GM21619 (cell line): ENCODE results near the gene EGFL6.
"Not testable (repeated sequence)": the region's sequence is repeated elsewhere in the genome, so short reads cannot be mapped to it uniquely, and the experiment has no call there.

Source experiments
- ATAC-seq: cut with Tn5 transposase; IDR thresholded peaks from one replicate; pipeline ENCODE4 v1.9.1; 2021; ENCODE audit not compliant: unreplicated experiment

EGFL6 gene

GRCh38 chrX:13652287-13652793 lies 82.9 kb downstream of the EGFL6 start:
- peak; percentile 1 for ATAC-seq

GRCh38 chrX:13652850-13653693 lies 83.7 kb downstream of the EGFL6 start, which contains the start of gene TCEANC:
Gene TCEANC, plus strand, starts transcription at chrX:13653141. Its CDS starts 9,368 bp downstream, at chrX:13662509.
- ATAC-seq: peak; percentile 92

GRCh38 chrX:13654116-13654515 lies 84.7 kb downstream of the EGFL6 start:
- no peak for ATAC-seq

- ATAC-seq: no peak
These were observed 86.3 kb downstream of the EGFL6 start for GRCh38 chrX:13655674-13656073.

GRCh38 chrX:13658602-13659001 lies 89.2 kb downstream of the EGFL6 start:
- ATAC-seq: no peak

- no peak for ATAC-seq
These were observed 89.7 kb downstream of the EGFL6 start for GRCh38 chrX:13659063-13659462.

- ATAC-seq: no peak
These were observed 92.4 kb downstream of the EGFL6 start for GRCh38 chrX:13661735-13662288.

GRCh38 chrX:13662355-13662791 lies 93.0 kb downstream of the EGFL6 start:
- ATAC-seq: no peak

GRCh38 chrX:13664020-13664419 lies 94.6 kb downstream of the EGFL6 start:
- no peak for ATAC-seq

- no peak for ATAC-seq
These were observed 97.4 kb downstream of the EGFL6 start for GRCh38 chrX:13666836-13667235.

GRCh38 chrX:13667919-13668318 lies 98.5 kb downstream of the EGFL6 start:
- no peak for ATAC-seq

GRCh38 chrX:13669246-13669737 lies 99.9 kb downstream of the EGFL6 start:
- ATAC-seq: peak; percentile 76

- ATAC-seq: not testable (repeated sequence)
These were observed 100.4 kb downstream of the EGFL6 start for GRCh38 chrX:13669755-13670154.

GRCh38 chrX:13670197-13670596 lies 100.8 kb downstream of the EGFL6 start:
- no peak for ATAC-seq

- no peak for ATAC-seq
These were observed 103.6 kb downstream of the EGFL6 start for GRCh38 chrX:13673016-13673415.

- no peak for ATAC-seq
These were observed 107.5 kb downstream of the EGFL6 start for GRCh38 chrX:13676885-13677284.

- ATAC-seq: not testable (repeated sequence)
These were observed 110.3 kb downstream of the EGFL6 start for GRCh38 chrX:13679700-13680099.

- ATAC-seq: no peak
These were observed 112.2 kb downstream of the EGFL6 start for GRCh38 chrX:13681595-13681994.
